NCI-H1436 treated with DMSO at 0.1 percent for 48 hours (cell line): ENCODE measurements around the gene CCL16.
"Not testable (repeated sequence)": the region's sequence is repeated elsewhere in the genome, so short reads cannot be mapped to it uniquely, and the experiment has no call there.

Source experiments
- DNase-seq: peaks from one replicate; lab custom pipeline; 2025; lab: John Stamatoyannopoulos, UW

CCL16 gene

GRCh38 chr17:35981246-35981645, at the start of gene CCL16:
CCL16 (minus strand) TSS chr17:35981497; CDS start chr17:35981420, 77 bp downstream.
- DNase-seq = no peak

GRCh38 chr17:36030956-36031355, 49.7 kb upstream of the CCL16 start:
- DNase-seq = no peak

GRCh38 chr17:36027761-36028160, 46.5 kb upstream of the CCL16 start:
- DNase-seq = no peak

GRCh38 chr17:36024106-36024869, 43.0 kb upstream of the CCL16 start:
- DNase-seq = no peak

GRCh38 chr17:36019423-36019822, 38.1 kb upstream of the CCL16 start:
- DNase-seq = no peak

- no peak for DNase-seq
Observed at GRCh38 chr17:36017799-36018198, 36.5 kb upstream of the CCL16 start, which contains the start of gene CCL23. CCL23 (minus strand) TSS chr17:36017972; CDS start chr17:36017897, 75 bp downstream.

- DNase-seq = no peak
Observed at GRCh38 chr17:36016555-36016954, 35.3 kb upstream of the CCL16 start.

GRCh38 chr17:36015895-36016294, 34.6 kb upstream of the CCL16 start:
- not testable (repeated sequence) for DNase-seq

- no peak for DNase-seq
Observed at GRCh38 chr17:36014946-36015345, 33.6 kb upstream of the CCL16 start.

GRCh38 chr17:36011201-36011600, 29.9 kb upstream of the CCL16 start:
- DNase-seq = no peak

- DNase-seq = no peak
Observed at GRCh38 chr17:36008998-36009665, 27.8 kb upstream of the CCL16 start.

- no peak for DNase-seq
Observed at GRCh38 chr17:36004594-36005108, 23.4 kb upstream of the CCL16 start.

GRCh38 chr17:36002631-36003030, 21.3 kb upstream of the CCL16 start:
- DNase-seq = no peak

GRCh38 chr17:36001862-36002603, 20.7 kb upstream of the CCL16 start:
- no peak for DNase-seq

- DNase-seq = no peak
Observed at GRCh38 chr17:36001110-36001771, 19.9 kb upstream of the CCL16 start, which contains the start of gene CCL15. CCL15 (minus strand) TSS chr17:36001553; CDS start chr17:36001492, 61 bp downstream.

- DNase-seq = no peak
Observed at GRCh38 chr17:36000732-36001109, 19.4 kb upstream of the CCL16 start.

GRCh38 chr17:35998756-35999155, 17.5 kb upstream of the CCL16 start:
- no peak for DNase-seq

- no peak for DNase-seq
Observed at GRCh38 chr17:35998018-35998545, 16.8 kb upstream of the CCL16 start.

- DNase-seq = not testable (repeated sequence)
Observed at GRCh38 chr17:35995346-35995745, 14.0 kb upstream of the CCL16 start.

- DNase-seq = no peak
Observed at GRCh38 chr17:35991075-35991474, 9.8 kb upstream of the CCL16 start.

- no peak for DNase-seq
Observed at GRCh38 chr17:35988164-35988563, 6.9 kb upstream of the CCL16 start.

- no peak for DNase-seq
Observed at GRCh38 chr17:35986643-35987042, 5.3 kb upstream of the CCL16 start, which contains the start of gene CCL14. CCL14 (minus strand) TSS chr17:35986729; CDS start chr17:35986649, 80 bp downstream.
